ENCODE results near the gene GPC4. TPM values are rescaled to one million over a fixed set of nuclear protein-coding genes. Genes with fewer than 3 reads are reported as not detected.

GPC4 gene
- total RNA-seq, 1 experiment from 2014 or later, result not detected

- Histone ChIP-seq H2AFZ (ENCODE audit: low read length) (no peak overlapping the region), H3K4me2 (ENCODE audit: low read depth, low read length, poor library complexity, severe bottlenecking) (no peak overlapping the region)
Measured at GRCh38 chrX:133414406-133415275, 648 bp downstream of the GPC4 start.

GRCh38 chrX:133413218-133413925 lies 1.9 kb downstream of the GPC4 start:
- H3K4me3 ChIP-seq (ENCODE audit: low read length), result no peak overlapping the region
- no peaks in the 10 kb centered on the region for H3K9me3 ChIP-seq (ENCODE audit: low read length)
- no peak overlapping the region for H2AFZ ChIP-seq (ENCODE audit: low read length)
- no peaks in the 10 kb centered on the region for H4K20me1 ChIP-seq (ENCODE audit: insufficient read depth, low read depth, low read length)
- no peaks in the 10 kb centered on the region for H3K79me2 ChIP-seq (ENCODE audit: low read length)
- no peaks in the 10 kb centered on the region for H3K36me3 ChIP-seq (ENCODE audit: insufficient read depth, low read length)
- no peaks in the 10 kb centered on the region for H3K27me3 ChIP-seq (ENCODE audit: low read length)
- H3K27ac ChIP-seq (ENCODE audit: low read length), result no peak overlapping the region
- no peaks in the 10 kb centered on the region for H3K4me1 ChIP-seq (ENCODE audit: low read length)
- no peak overlapping the region for H3K4me2 ChIP-seq (ENCODE audit: low read depth, low read length, poor library complexity, severe bottlenecking)
- H3K9me2 ChIP-seq (replicated peaks; ENCODE audit: insufficient read depth, low read length), result no peaks in the 10 kb centered on the region
- no peak overlapping the region for H3K9ac ChIP-seq (ENCODE audit: low read length)
- no peak for DNase-seq

More at GRCh38 chrX:133414406-133415275, 648 bp downstream of the GPC4 start:
- Histone ChIP-seq H3K79me2 (ENCODE audit: low read length) (no peaks in the 10 kb centered on the region), H3K9me3 (ENCODE audit: low read length) (no peaks in the 10 kb centered on the region), H3K27me3 (ENCODE audit: low read length) (no peaks in the 10 kb centered on the region), H4K20me1 (ENCODE audit: insufficient read depth, low read depth, low read length) (no peaks in the 10 kb centered on the region), H3K9ac (ENCODE audit: low read length) (no peak overlapping the region), H3K27ac (ENCODE audit: low read length) (no peak overlapping the region), H3K36me3 (ENCODE audit: insufficient read depth, low read length) (no peaks in the 10 kb centered on the region), H3K9me2 (replicated peaks; ENCODE audit: insufficient read depth, low read length) (no peaks in the 10 kb centered on the region), H3K4me3 (ENCODE audit: low read length) (no peak overlapping the region), H3K4me1 (ENCODE audit: low read length) (no peaks in the 10 kb centered on the region)
- DNase-seq, result no peak

DNA sequence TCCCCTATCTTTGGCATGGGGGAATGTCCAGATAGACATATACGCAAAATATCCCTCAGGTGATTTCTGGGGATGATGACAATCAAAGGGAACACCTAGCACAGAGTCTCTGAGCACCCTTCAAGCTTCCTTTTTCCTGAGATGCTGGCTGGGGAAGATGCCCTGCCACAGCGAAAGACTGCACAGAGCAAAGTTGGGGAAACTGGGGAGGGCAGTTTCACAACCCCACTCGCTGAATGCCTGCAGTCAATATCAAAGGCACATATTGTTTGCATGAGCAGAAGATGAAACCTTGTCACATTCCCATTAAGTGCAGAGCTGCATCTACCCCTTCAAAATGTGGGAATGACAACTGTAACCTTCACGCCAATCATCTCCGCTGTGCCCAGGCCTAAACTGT lies 2.6 kb downstream of the GPC4 start:
- no peaks in the 10 kb centered on the region for H3K9me3 ChIP-seq (ENCODE audit: low read length)
- no peaks in the 10 kb centered on the region for H3K79me2 ChIP-seq (ENCODE audit: low read length)

GRCh38 chrX:133412246-133412645 lies 3.0 kb downstream of the GPC4 start:
- H3K4me2 ChIP-seq (ENCODE audit: low read depth, low read length, poor library complexity, severe bottlenecking), result no peak overlapping the region
- H3K27me3 ChIP-seq (ENCODE audit: low read length), result no peaks in the 10 kb centered on the region
- no peaks in the 10 kb centered on the region for H3K36me3 ChIP-seq (ENCODE audit: insufficient read depth, low read length)
- no peaks in the 10 kb centered on the region for H4K20me1 ChIP-seq (ENCODE audit: insufficient read depth, low read depth, low read length)
- H3K79me2 ChIP-seq (ENCODE audit: low read length), result no peaks in the 10 kb centered on the region
- no peak overlapping the region for H3K4me3 ChIP-seq (ENCODE audit: low read length)
- H3K9ac ChIP-seq (ENCODE audit: low read length), result no peak overlapping the region
- no peak for DNase-seq
- H3K9me2 ChIP-seq (replicated peaks; ENCODE audit: insufficient read depth, low read length), result no peaks in the 10 kb centered on the region
- H2AFZ ChIP-seq (ENCODE audit: low read length), result no peak overlapping the region
- H3K4me1 ChIP-seq (ENCODE audit: low read length), result no peaks in the 10 kb centered on the region
- H3K27ac ChIP-seq (ENCODE audit: low read length), result no peak overlapping the region
- no peaks in the 10 kb centered on the region for H3K9me3 ChIP-seq (ENCODE audit: low read length)

More for the DNA sequence above, 2.6 kb downstream of the GPC4 start:
- no peak overlapping the region for H3K4me2 ChIP-seq (ENCODE audit: low read depth, low read length, poor library complexity, severe bottlenecking)
- no peak overlapping the region for H3K4me3 ChIP-seq (ENCODE audit: low read length)
- no peaks in the 10 kb centered on the region for H3K4me1 ChIP-seq (ENCODE audit: low read length)
- H3K36me3 ChIP-seq (ENCODE audit: insufficient read depth, low read length), result no peaks in the 10 kb centered on the region
- H4K20me1 ChIP-seq (ENCODE audit: insufficient read depth, low read depth, low read length), result no peaks in the 10 kb centered on the region
- H3K27ac ChIP-seq (ENCODE audit: low read length), result no peak overlapping the region
- no peaks in the 10 kb centered on the region for H3K27me3 ChIP-seq (ENCODE audit: low read length)
- H2AFZ ChIP-seq (ENCODE audit: low read length), result no peak overlapping the region
- H3K9ac ChIP-seq (ENCODE audit: low read length), result no peak overlapping the region
- no peak for DNase-seq
- H3K9me2 ChIP-seq (replicated peaks; ENCODE audit: insufficient read depth, low read length), result no peaks in the 10 kb centered on the region

- no peak overlapping the region for H2AFZ ChIP-seq (ENCODE audit: low read length)
Measured at GRCh38 chrX:133410550-133410949, 4.7 kb downstream of the GPC4 start.

GRCh38 chrX:133405498-133406185 lies 9.6 kb downstream of the GPC4 start:
- Histone ChIP-seq H3K9me3 (ENCODE audit: low read length) (no peaks in the 10 kb centered on the region), H3K27me3 (ENCODE audit: low read length) (no peaks in the 10 kb centered on the region), H4K20me1 (ENCODE audit: insufficient read depth, low read depth, low read length) (no peaks in the 10 kb centered on the region), H3K36me3 (ENCODE audit: insufficient read depth, low read length) (no peaks in the 10 kb centered on the region), H3K4me1 (ENCODE audit: low read length) (no peaks in the 10 kb centered on the region), H3K79me2 (ENCODE audit: low read length) (no peaks in the 10 kb centered on the region), H3K27ac (ENCODE audit: low read length) (no peak overlapping the region), H3K9me2 (replicated peaks; ENCODE audit: insufficient read depth, low read length) (no peaks in the 10 kb centered on the region), H3K4me3 (ENCODE audit: low read length) (no peak overlapping the region), H2AFZ (ENCODE audit: low read length) (no peak overlapping the region), H3K4me2 (ENCODE audit: low read depth, low read length, poor library complexity, severe bottlenecking) (no peak overlapping the region), H3K9ac (ENCODE audit: low read length) (no peak overlapping the region)
- no peak for DNase-seq

More at GRCh38 chrX:133410550-133410949, 4.7 kb downstream of the GPC4 start:
- Histone ChIP-seq H3K4me1 (ENCODE audit: low read length) (no peaks in the 10 kb centered on the region), H4K20me1 (ENCODE audit: insufficient read depth, low read depth, low read length) (no peaks in the 10 kb centered on the region), H3K9me3 (ENCODE audit: low read length) (no peaks in the 10 kb centered on the region), H3K27me3 (ENCODE audit: low read length) (no peaks in the 10 kb centered on the region), H3K4me2 (ENCODE audit: low read depth, low read length, poor library complexity, severe bottlenecking) (no peak overlapping the region), H3K36me3 (ENCODE audit: insufficient read depth, low read length) (no peaks in the 10 kb centered on the region), H3K9me2 (replicated peaks; ENCODE audit: insufficient read depth, low read length) (no peaks in the 10 kb centered on the region), H3K27ac (ENCODE audit: low read length) (no peak overlapping the region), H3K9ac (ENCODE audit: low read length) (no peak overlapping the region), H3K79me2 (ENCODE audit: low read length) (no peaks in the 10 kb centered on the region), H3K4me3 (ENCODE audit: low read length) (no peak overlapping the region)
- no peak for DNase-seq

GRCh38 chrX:133403984-133404383 lies 11.3 kb downstream of the GPC4 start:
- Histone ChIP-seq H3K27me3 (ENCODE audit: low read length) (no peaks in the 10 kb centered on the region), H3K4me2 (ENCODE audit: low read depth, low read length, poor library complexity, severe bottlenecking) (no peak overlapping the region), H3K27ac (ENCODE audit: low read length) (no peak overlapping the region), H2AFZ (ENCODE audit: low read length) (no peak overlapping the region), H3K9me2 (replicated peaks; ENCODE audit: insufficient read depth, low read length) (no peaks in the 10 kb centered on the region), H3K4me3 (ENCODE audit: low read length) (no peak overlapping the region), H3K9ac (ENCODE audit: low read length) (no peak overlapping the region), H4K20me1 (ENCODE audit: insufficient read depth, low read depth, low read length) (no peaks in the 10 kb centered on the region), H3K79me2 (ENCODE audit: low read length) (no peaks in the 10 kb centered on the region), H3K9me3 (ENCODE audit: low read length) (0 out of 2 replicates have a peak, but pooled peaks cover 3% of the 10 kb centered on the region), H3K4me1 (ENCODE audit: low read length) (no peaks in the 10 kb centered on the region), H3K36me3 (ENCODE audit: insufficient read depth, low read length) (no peaks in the 10 kb centered on the region)
- DNase-seq, result no peak
